Spleen (tissue), 7 donors: ENCODE results near the gene PTCD2.

Source experiments
- CTCF ChIP-seq, 11 experiments: fragments of 200-600 bp in 7 of 11; fragments of 450-650 bp in 4 of 11; sonication (generic) in 4 of 11; IDR thresholded peaks in 8 of 11; conservative IDR thresholded peaks in 3 of 11; 1 replicate in 7 of 11; 2 replicates in 4 of 11; pipeline versions ENCODE4 v1.4.0 to v1.8.0; 2016 to 2021; ENCODE audit warnings: antibody characterized with exemption in 11 of 11, inconsistent platforms in 4 of 11, mild to moderate bottlenecking in 1 of 11
- POLR2A ChIP-seq, 3 donors: fragments of 450-650 bp; IDR thresholded peaks; one replicate each; pipeline ENCODE4 v1.5.1; 2017; ENCODE audit warnings: antibody characterized with exemption in 3 of 3, mild to moderate bottlenecking in 1 of 3
- donor health status: DM: no; HTN: no; CAD: no; lungs with moderate emphysema.
- donor health status: DM: no; HTN: no; CAD: no.
- donor health status: DM: no; HTN: no; CAD: no.

- TF ChIP-seq POLR2A (IDR thresholded peaks at IDR 0.05) (no peak), CTCF (IDR thresholded peaks at IDR 0.05 in 8 of 11, conservative IDR thresholded peaks at IDR 0.05 in 3 of 11) (no peak)
These were observed 58.6 kb downstream of the PTCD2 start for GRCh38 chr5:72378639-72379289.
